SJCRH30 (cell line): Measurements from ENCODE around the gene TRIM66. TPM values are rescaled to one million over a fixed set of nuclear protein-coding genes. Genes with fewer than 3 reads are reported as not detected.

Experiments
- DNase-seq, 2 experiments: peaks; one replicate each; pipeline ENCODE4 v3.0.0-alpha.2; 2015 to 2020
- H3K27ac ChIP-seq: fragments of 250-450 bp; sonication (Bioruptor Pico); 2 replicates; pipeline ENCODE4 v1.5.1; 2020; ENCODE audit warnings: mild to moderate bottlenecking, moderate library complexity
- H3K27me3 ChIP-seq: fragments of 250-450 bp; sonication (Bioruptor Pico); 2 replicates; pipeline ENCODE4 v1.5.1; 2020; ENCODE audit warnings: mild to moderate bottlenecking, moderate library complexity
- H3K36me3 ChIP-seq: fragments of 250-450 bp; sonication (Bioruptor Pico); 2 replicates; pipeline ENCODE4 v1.5.1; 2020; ENCODE audit warnings: mild to moderate bottlenecking, moderate library complexity
- H3K4me1 ChIP-seq: fragments of 250-450 bp; sonication (Bioruptor Pico); 2 replicates; pipeline ENCODE4 v1.5.1; 2020; ENCODE audit warnings: mild to moderate bottlenecking, moderate library complexity
- H3K4me3 ChIP-seq: fragments of 250-450 bp; sonication (Bioruptor Pico); 2 replicates; pipeline ENCODE4 v1.5.1; 2020; ENCODE audit warnings: mild to moderate bottlenecking, moderate library complexity
- H3K9me3 ChIP-seq: fragments of 250-450 bp; sonication (Bioruptor Pico); replicated peaks from 2 replicates; pipeline ENCODE4 v1.5.1; 2020; ENCODE audit warnings: mild to moderate bottlenecking, moderate library complexity
- total RNA-seq: library from RNA; depleted of rRNA; stranded (reverse); fragments of >200 nt; shearing (Covaris generic); gene quantifications from 2 replicates; pipeline ENCODE4 v1.2.3, GENCODE V29; 2014

Gene TRIM66
- total RNA-seq, 1 experiment from 2014 or later, result 2.0 TPM

GRCh38 chr11:8604078-8604723 is 78.3 kb downstream of the TRIM66 start:
- Histone ChIP-seq H3K4me1 (no peaks in the 10 kb centered on the region), H3K4me3 (no peak overlapping the region), H3K36me3 (no peaks in the 10 kb centered on the region), H3K27ac (no peak overlapping the region), H3K9me3 (no peaks in the 10 kb centered on the region), H3K27me3 (peaks cover 3% of the 10 kb centered on the region; the same call in 1 of the 2 replicates)
- peak; percentile 47 to 76 for DNase-seq

- Histone ChIP-seq H3K27me3 (peaks cover 3% of the 10 kb centered on the region; the same call in 1 of the 2 replicates), H3K36me3 (no peaks in the 10 kb centered on the region), H3K4me3 (no peak overlapping the region), H3K27ac (no peak overlapping the region), H3K4me1 (no peaks in the 10 kb centered on the region), H3K9me3 (no peaks in the 10 kb centered on the region)
- no peak for DNase-seq
Observed at GRCh38 chr11:8603696-8604077, 78.8 kb downstream of the TRIM66 start.

GRCh38 chr11:8601376-8602133 is 80.9 kb downstream of the TRIM66 start:
- Histone ChIP-seq H3K27me3 (no peaks in the 10 kb centered on the region), H3K36me3 (no peaks in the 10 kb centered on the region), H3K4me1 (no peaks in the 10 kb centered on the region), H3K27ac (no peak overlapping the region), H3K4me3 (no peak overlapping the region), H3K9me3 (no peaks in the 10 kb centered on the region)
- no peak for DNase-seq

GRCh38 chr11:8598506-8598905 is 84.0 kb downstream of the TRIM66 start:
- Histone ChIP-seq H3K4me3 (no peak overlapping the region), H3K27ac (no peak overlapping the region), H3K27me3 (no peaks in the 10 kb centered on the region), H3K36me3 (no peaks in the 10 kb centered on the region), H3K4me1 (peaks cover under 1% of the 10 kb centered on the region; the same call in 1 of the 2 replicates), H3K9me3 (no peaks in the 10 kb centered on the region)
- DNase-seq, result no peak

- no peak for DNase-seq
- Histone ChIP-seq H3K4me1 (peaks cover 3% of the 10 kb centered on the region; the same call in 1 of the 2 replicates), H3K27me3 (no peaks in the 10 kb centered on the region), H3K9me3 (no peaks in the 10 kb centered on the region), H3K36me3 (no peaks in the 10 kb centered on the region), H3K4me3 (no peak overlapping the region), H3K27ac (no peak overlapping the region)
Observed at GRCh38 chr11:8597182-8597581, 85.3 kb downstream of the TRIM66 start.

GRCh38 chr11:8596504-8597046 is 85.9 kb downstream of the TRIM66 start:
- Histone ChIP-seq H3K9me3 (no peaks in the 10 kb centered on the region), H3K36me3 (no peaks in the 10 kb centered on the region), H3K27me3 (no peaks in the 10 kb centered on the region), H3K4me3 (no peak overlapping the region), H3K27ac (no peak overlapping the region), H3K4me1 (peaks cover 3% of the 10 kb centered on the region; the same call in 1 of the 2 replicates)
- no peak for DNase-seq

GRCh38 chr11:8593935-8594909 is 88.2 kb downstream of the TRIM66 start, which contains the start of gene STK33:
Gene STK33 (minus strand): TSS chr11:8594228. CDS start chr11:8474905, 119,323 bp downstream.
- DNase-seq, result peak; percentile 72 to 75
- H3K4me3 ChIP-seq, result peak within 1 kb of the TSS; percentile 73
- H3K27me3 ChIP-seq, result no peaks in the 10 kb centered on the region
- H3K9me3 ChIP-seq, result no peaks in the 10 kb centered on the region
- H3K27ac ChIP-seq, result peak within 1 kb of the TSS; percentile 16; the same call in 1 of the 2 replicates
- H3K4me1 ChIP-seq, result peaks cover 3% of the 10 kb centered on the region; the same call in 1 of the 2 replicates
- no peaks in the 10 kb centered on the region for H3K36me3 ChIP-seq

GRCh38 chr11:8593455-8593854 is 89.0 kb downstream of the TRIM66 start:
- Histone ChIP-seq H3K36me3 (no peaks in the 10 kb centered on the region), H3K27ac (no peak overlapping the region), H3K4me1 (peaks cover 3% of the 10 kb centered on the region; the same call in 1 of the 2 replicates), H3K9me3 (no peaks in the 10 kb centered on the region), H3K4me3 (peak overlapping the region; percentile 73), H3K27me3 (no peaks in the 10 kb centered on the region)
- DNase-seq, result no peak

GRCh38 chr11:8587915-8588314 is 94.5 kb downstream of the TRIM66 start:
- no peaks in the 10 kb centered on the region for H3K9me3 ChIP-seq
- H3K4me3 ChIP-seq, result no peak overlapping the region
- H3K36me3 ChIP-seq, result no peaks in the 10 kb centered on the region
- no peaks in the 10 kb centered on the region for H3K27me3 ChIP-seq
- no peak for DNase-seq
- no peaks in the 10 kb centered on the region for H3K4me1 ChIP-seq
- no peak overlapping the region for H3K27ac ChIP-seq

- H3K4me3 ChIP-seq, result no peak overlapping the region
- H3K9me3 ChIP-seq, result no peaks in the 10 kb centered on the region
- no peak for DNase-seq
Observed at GRCh38 chr11:8586805-8587204, 95.7 kb downstream of the TRIM66 start.

GRCh38 chr11:8586184-8586583 is 96.3 kb downstream of the TRIM66 start:
- Histone ChIP-seq H3K27ac (no peak overlapping the region), H3K36me3 (no peaks in the 10 kb centered on the region), H3K27me3 (no peaks in the 10 kb centered on the region), H3K4me1 (no peaks in the 10 kb centered on the region), H3K4me3 (no peak overlapping the region), H3K9me3 (no peaks in the 10 kb centered on the region)
- DNase-seq, result no peak

More at GRCh38 chr11:8586805-8587204, 95.7 kb downstream of the TRIM66 start:
- Histone ChIP-seq H3K36me3 (no peaks in the 10 kb centered on the region), H3K27ac (no peak overlapping the region), H3K4me1 (no peaks in the 10 kb centered on the region), H3K27me3 (no peaks in the 10 kb centered on the region)

- no peak for DNase-seq
- Histone ChIP-seq H3K27ac (no peak overlapping the region), H3K36me3 (no peaks in the 10 kb centered on the region), H3K4me3 (no peak overlapping the region), H3K9me3 (no peaks in the 10 kb centered on the region), H3K27me3 (no peaks in the 10 kb centered on the region), H3K4me1 (no peaks in the 10 kb centered on the region)
Observed at GRCh38 chr11:8584511-8584910, 98.0 kb downstream of the TRIM66 start.

GRCh38 chr11:8584082-8584481 is 98.4 kb downstream of the TRIM66 start:
- no peaks in the 10 kb centered on the region for H3K36me3 ChIP-seq
- no peaks in the 10 kb centered on the region for H3K27me3 ChIP-seq
- no peak for DNase-seq
- H3K4me1 ChIP-seq, result no peaks in the 10 kb centered on the region
- no peaks in the 10 kb centered on the region for H3K9me3 ChIP-seq
- no peak overlapping the region for H3K4me3 ChIP-seq
- H3K27ac ChIP-seq, result no peak overlapping the region

- H3K36me3 ChIP-seq, result no peaks in the 10 kb centered on the region
- no peaks in the 10 kb centered on the region for H3K27me3 ChIP-seq
- DNase-seq, result no peak
Observed at GRCh38 chr11:8581300-8581699, 101.2 kb downstream of the TRIM66 start.

More at GRCh38 chr11:8581300-8581699, 101.2 kb downstream of the TRIM66 start:
- Histone ChIP-seq H3K9me3 (0 out of 2 replicates have a peak, but pooled peaks cover 3% of the 10 kb centered on the region), H3K4me1 (no peaks in the 10 kb centered on the region), H3K27ac (no peak overlapping the region), H3K4me3 (no peak overlapping the region)
